ENCODE data around the gene SLC47A2.

- TF ChIP-seq CTCF (conservative IDR thresholded peaks at IDR 0.05 in 1 of 2, IDR thresholded peaks at IDR 0.05 in 1 of 2; ENCODE audit: low read depth in 1 of 2, low read length in 2 of 2) (no peak), EZH2 (IDR thresholded peaks at IDR 0.05; ENCODE audit: low read length, missing control alignments) (no peak)
Observed at GRCh38 chr17:19683117-19683516, 33.3 kb downstream of the SLC47A2 start.
